K562 (cell line): ENCODE results near the gene CNIH4. TPM values are rescaled to one million over a fixed set of nuclear protein-coding genes. Genes with fewer than 3 reads are reported as not detected.
A peak's percentile ranks its signal among the peaks of the same experiment; 100 is the strongest.

Experiments used
- CBX2 ChIP-seq: fragments of 200-600 bp; sonication (generic); IDR thresholded peaks from one replicate; pipeline ENCODE4 v1.6.1; 2012; ENCODE audit warnings: mild to moderate bottlenecking, low read length, inconsistent platforms; ENCODE audit not compliant: insufficient read depth, poor library complexity, severe bottlenecking
- CXXC5 ChIP-seq: fragments of 250-450 bp; sonication (Bioruptor Pico); IDR thresholded peaks from 2 replicates; pipeline ENCODE4 v1.8.0; 2022; ENCODE audit warnings: inconsistent platforms, mild to moderate bottlenecking, moderate library complexity
- HCFC1 ChIP-seq: IDR thresholded peaks from 2 replicates; pipeline ENCODE4 v1.6.1; 2012; ENCODE audit warnings: low read depth, low read length, improper control_type of control experiment
- HLTF ChIP-seq: fragments of 450-650 bp; IDR thresholded peaks from 2 replicates; pipeline ENCODE4 v1.6.1; 2016
- KDM2B ChIP-seq: fragments of 250-450 bp; sonication (Bioruptor Pico); IDR thresholded peaks from 2 replicates; pipeline ENCODE4 v1.8.0; 2021; ENCODE audit warnings: mild to moderate bottlenecking, moderate library complexity
- MECOM ChIP-seq: fragments of 250-450 bp; sonication (Bioruptor Pico); IDR thresholded peaks from 2 replicates; pipeline ENCODE4 v1.8.0; 2022; ENCODE audit warnings: inconsistent platforms
- MEIS2 ChIP-seq: fragments of 450-650 bp; IDR thresholded peaks from 2 replicates; pipeline ENCODE4 v1.6.1; 2014; ENCODE audit warnings: mild to moderate bottlenecking; ENCODE audit not compliant: partially characterized antibody
- MTA3 ChIP-seq: fragments of 450-650 bp; formaldehyde crosslinking; IDR thresholded peaks from 2 replicates; pipeline ENCODE4 v1.6.1; 2017; ENCODE audit warnings: mild to moderate bottlenecking, borderline replicate concordance
- NFYB ChIP-seq: IDR thresholded peaks from 2 replicates; pipeline ENCODE4 v1.6.1; 2011; ENCODE audit warnings: mild to moderate bottlenecking, moderate library complexity; ENCODE audit not compliant: insufficient read length; ENCODE audit errors: extremely low read depth
- PTRF ChIP-seq: fragments of 450-650 bp; IDR thresholded peaks from 2 replicates; pipeline ENCODE4 v1.6.1; 2016; ENCODE audit warnings: mild to moderate bottlenecking, missing genetic modification characterization, missing compliant biosample characterization
- RBBP5 ChIP-seq: fragments of 200-600 bp; sonication (generic); IDR thresholded peaks from 2 replicates; pipeline ENCODE4 v1.6.1; 2012; ENCODE audit warnings: borderline replicate concordance, mild to moderate bottlenecking, low read length, control low read depth, inconsistent platforms; ENCODE audit not compliant: insufficient read depth, poor library complexity, severe bottlenecking
- RBM17 ChIP-seq: fragments of 200-400 bp; formaldehyde crosslinking; IDR thresholded peaks from 2 replicates; pipeline ENCODE4 v1.6.1; 2017; ENCODE audit warnings: low read depth, mild to moderate bottlenecking, low read length, borderline replicate concordance
- TAF15 ChIP-seq: fragments of 200-400 bp; formaldehyde crosslinking; IDR thresholded peaks from 2 replicates; pipeline ENCODE4 v1.6.1; 2017; ENCODE audit warnings: mild to moderate bottlenecking, low read depth, low read length, moderate library complexity
- TAF7 ChIP-seq: fragments of 450-650 bp; IDR thresholded peaks from 2 replicates; pipeline ENCODE4 v1.6.1; 2016; ENCODE audit warnings: missing genetic modification characterization, missing compliant biosample characterization
- ZC3H8 ChIP-seq: fragments of 450-650 bp; IDR thresholded peaks from 2 replicates; pipeline ENCODE4 v1.6.1; 2017
- ZNF644 ChIP-seq: fragments of 200-800 bp; sonication (Bioruptor generic); IDR thresholded peaks from 2 replicates; pipeline ENCODE4 v1.6.1; 2016; ENCODE audit warnings: low read depth, missing genetic modification characterization, missing compliant biosample characterization
- ZNF764 ChIP-seq: fragments of 250-450 bp; sonication (Bioruptor Pico); IDR thresholded peaks from 2 replicates; pipeline ENCODE4 v1.4.0; 2020; ENCODE audit warnings: low read depth, mild to moderate bottlenecking, moderate library complexity
- ZSCAN29 ChIP-seq: fragments of 450-650 bp; IDR thresholded peaks from 2 replicates; pipeline ENCODE4 v1.6.1; 2017
- polyA plus RNA-seq, 8 experiments: library from polyadenylated mRNA; depleted of rRNA in 4 of 8; stranded (reverse) in 5 of 8; unstranded in 3 of 8; fragments of >200 nt; fragmentation: Nextera tagmentation in 2 of 8; fragmentation: Illumina TruSeq in 1 of 8; extraction: Ambion mirVana in 2 of 8; extraction: Trizol in 1 of 8; gene quantifications; 2 replicates each; pipeline versions ENCODE4 v1.2.1 to v1.2.3, GENCODE V29; 2011 to 2014; ENCODE audit warnings: inconsistent platforms in 1 of 8, missing spikeins in 1 of 8
- total RNA-seq, 7 experiments: library from RNA; depleted of rRNA in 6 of 7; stranded (reverse); fragments of >200 nt in 6 of 7; fragmentation: Illumina TruSeq in 2 of 7; extraction: Trizol in 2 of 7; gene quantifications; 2 replicates each; pipeline versions ENCODE4 v1.2.1 to v1.2.3, GENCODE V29; 2011 to 2021; ENCODE audit warnings: low replicate concordance in 1 of 7
- TF ChIP-seq, protein P1 (sequence below): fragments of 250-450 bp; sonication (Bioruptor Pico); IDR thresholded peaks from 2 replicates; pipeline ENCODE4 v1.5.0; 2020; ENCODE audit warnings: mild to moderate bottlenecking
- TF ChIP-seq, protein P2 (sequence below): fragments of 450-650 bp; formaldehyde crosslinking; conservative IDR thresholded peaks from 2 replicates; pipeline ENCODE4 v1.4.0; 2022; ENCODE audit warnings: mild to moderate bottlenecking, missing genetic modification characterization
- TF ChIP-seq, protein P3 (sequence below): fragments of 250-450 bp; sonication (Bioruptor Pico); IDR thresholded peaks from 2 replicates; pipeline ENCODE4 v1.8.0; 2022; ENCODE audit warnings: moderate library complexity, mild to moderate bottlenecking, inconsistent platforms
- TF ChIP-seq, protein P4 (sequence below): fragments of 150-350 bp; conservative IDR thresholded peaks from 2 replicates; pipeline ENCODE4 v1.6.1; 2014; ENCODE audit warnings: low read length

The CNIH4 gene
- total and polyA plus RNA-seq, 9 of the 15 experiments (the other 6 are each of a cell fraction or from before 2014, with no cell fraction given) = 41.3 to 266 (median 61.1) TPM

DNA sequence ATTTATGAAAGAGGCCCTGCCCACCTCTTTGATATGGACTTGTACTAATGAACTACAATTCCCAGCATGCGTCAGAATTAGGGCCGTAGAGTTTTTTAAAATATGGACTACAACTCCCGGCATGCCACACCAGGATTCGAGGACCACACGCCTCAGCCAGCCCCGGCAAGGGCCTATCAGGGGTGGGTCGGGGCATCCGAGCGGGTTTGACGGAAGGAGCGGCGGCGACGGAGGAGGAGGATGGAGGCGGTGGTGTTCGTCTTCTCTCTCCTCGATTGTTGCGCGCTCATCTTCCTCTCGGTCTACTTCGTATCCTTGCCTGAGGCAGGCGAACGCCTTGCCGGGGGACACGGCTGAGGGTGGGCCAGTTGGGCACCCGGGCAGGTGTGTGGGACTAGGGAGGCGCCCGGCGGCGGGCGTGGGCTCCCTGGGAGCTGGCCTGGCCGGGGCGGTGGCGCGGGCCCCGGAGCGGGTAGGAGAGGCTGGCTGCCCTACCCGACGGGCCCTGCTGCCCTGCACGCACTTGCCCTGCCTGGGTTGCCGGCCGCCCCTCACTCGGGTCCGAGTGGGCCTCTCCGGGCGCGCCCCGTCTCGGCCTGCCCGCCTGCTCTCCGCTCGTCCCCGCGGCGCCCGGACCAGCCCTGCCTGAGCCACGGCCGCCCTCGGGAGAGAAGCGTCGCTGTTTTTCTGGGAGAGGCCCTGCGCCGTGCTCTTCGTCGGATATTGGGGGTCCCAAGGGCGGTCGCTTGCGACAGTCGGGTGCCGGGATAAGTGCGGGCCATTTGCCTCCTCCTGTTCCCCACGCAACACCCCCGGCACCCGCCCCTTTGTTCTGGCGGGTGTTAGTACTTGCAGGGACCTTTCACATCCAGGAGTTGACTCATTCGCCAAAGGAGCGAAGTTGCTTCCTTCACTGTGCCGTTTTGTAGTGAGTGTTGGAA lies at the start of gene CNIH4 (continued):
- no peak for TF ChIP-seq ZC3H8
- TF ChIP-seq, protein P1, sequence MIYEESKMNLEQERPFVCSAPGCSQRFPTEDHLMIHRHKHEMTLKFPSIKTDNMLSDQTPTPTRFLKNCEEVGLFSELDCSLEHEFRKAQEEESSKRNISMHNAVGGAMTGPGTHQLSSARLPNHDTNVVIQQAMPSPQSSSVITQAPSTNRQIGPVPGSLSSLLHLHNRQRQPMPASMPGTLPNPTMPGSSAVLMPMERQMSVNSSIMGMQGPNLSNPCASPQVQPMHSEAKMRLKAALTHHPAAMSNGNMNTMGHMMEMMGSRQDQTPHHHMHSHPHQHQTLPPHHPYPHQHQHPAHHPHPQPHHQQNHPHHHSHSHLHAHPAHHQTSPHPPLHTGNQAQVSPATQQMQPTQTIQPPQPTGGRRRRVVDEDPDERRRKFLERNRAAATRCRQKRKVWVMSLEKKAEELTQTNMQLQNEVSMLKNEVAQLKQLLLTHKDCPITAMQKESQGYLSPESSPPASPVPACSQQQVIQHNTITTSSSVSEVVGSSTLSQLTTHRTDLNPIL (CRISPR knock-in tag) = no peak
- TF ChIP-seq, protein P2, sequence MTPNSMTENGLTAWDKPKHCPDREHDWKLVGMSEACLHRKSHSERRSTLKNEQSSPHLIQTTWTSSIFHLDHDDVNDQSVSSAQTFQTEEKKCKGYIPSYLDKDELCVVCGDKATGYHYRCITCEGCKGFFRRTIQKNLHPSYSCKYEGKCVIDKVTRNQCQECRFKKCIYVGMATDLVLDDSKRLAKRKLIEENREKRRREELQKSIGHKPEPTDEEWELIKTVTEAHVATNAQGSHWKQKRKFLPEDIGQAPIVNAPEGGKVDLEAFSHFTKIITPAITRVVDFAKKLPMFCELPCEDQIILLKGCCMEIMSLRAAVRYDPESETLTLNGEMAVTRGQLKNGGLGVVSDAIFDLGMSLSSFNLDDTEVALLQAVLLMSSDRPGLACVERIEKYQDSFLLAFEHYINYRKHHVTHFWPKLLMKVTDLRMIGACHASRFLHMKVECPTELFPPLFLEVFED = peak; percentile 32; the same call in 1 of the 2 replicates
- TF ChIP-seq ZNF764 (CRISPR knock-in tag) = no peak
- TF ChIP-seq ZSCAN29 = 0 out of 2 replicates have a peak, but pooled peaks have one; percentile 36
- peak; percentile 89 for TF ChIP-seq KDM2B (CRISPR knock-in tag)
- no peak for TF ChIP-seq TAF15
- TF ChIP-seq MTA3 = no peak; the same call in 1 of the 2 replicates
- TF ChIP-seq, protein P3, sequence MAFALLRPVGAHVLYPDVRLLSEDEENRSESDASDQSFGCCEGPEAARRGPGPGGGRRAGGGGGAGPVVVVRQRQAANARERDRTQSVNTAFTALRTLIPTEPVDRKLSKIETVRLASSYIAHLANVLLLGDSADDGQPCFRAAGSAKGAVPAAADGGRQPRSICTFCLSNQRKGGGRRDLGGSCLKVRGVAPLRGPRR (CRISPR knock-in tag) = no peak
- no peak for TF ChIP-seq MECOM (CRISPR knock-in tag)
- no peak for TF ChIP-seq PTRF
- TF ChIP-seq HCFC1 = peak; percentile 99
- TF ChIP-seq TAF7 (tag) = no peak
- no peak for TF ChIP-seq RBM17
- TF ChIP-seq NFYB = peak; percentile 27
- peak; percentile 97 for TF ChIP-seq RBBP5
- TF ChIP-seq MEIS2 = peak; percentile 14
- no peak for TF ChIP-seq CBX2
- no peak for TF ChIP-seq HLTF
- TF ChIP-seq, protein P4, sequence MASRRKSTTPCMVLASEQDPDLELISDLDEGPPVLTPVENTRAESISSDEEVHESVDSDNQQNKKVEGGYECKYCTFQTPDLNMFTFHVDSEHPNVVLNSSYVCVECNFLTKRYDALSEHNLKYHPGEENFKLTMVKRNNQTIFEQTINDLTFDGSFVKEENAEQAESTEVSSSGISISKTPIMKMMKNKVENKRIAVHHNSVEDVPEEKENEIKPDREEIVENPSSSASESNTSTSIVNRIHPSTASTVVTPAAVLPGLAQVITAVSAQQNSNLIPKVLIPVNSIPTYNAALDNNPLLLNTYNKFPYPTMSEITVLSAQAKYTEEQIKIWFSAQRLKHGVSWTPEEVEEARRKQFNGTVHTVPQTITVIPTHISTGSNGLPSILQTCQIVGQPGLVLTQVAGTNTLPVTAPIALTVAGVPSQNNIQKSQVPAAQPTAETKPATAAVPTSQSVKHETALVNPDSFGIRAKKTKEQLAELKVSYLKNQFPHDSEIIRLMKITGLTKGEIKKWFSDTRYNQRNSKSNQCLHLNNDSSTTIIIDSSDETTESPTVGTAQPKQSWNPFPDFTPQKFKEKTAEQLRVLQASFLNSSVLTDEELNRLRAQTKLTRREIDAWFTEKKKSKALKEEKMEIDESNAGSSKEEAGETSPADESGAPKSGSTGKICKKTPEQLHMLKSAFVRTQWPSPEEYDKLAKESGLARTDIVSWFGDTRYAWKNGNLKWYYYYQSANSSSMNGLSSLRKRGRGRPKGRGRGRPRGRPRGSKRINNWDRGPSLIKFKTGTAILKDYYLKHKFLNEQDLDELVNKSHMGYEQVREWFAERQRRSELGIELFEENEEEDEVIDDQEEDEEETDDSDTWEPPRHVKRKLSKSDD = no peak; the same call in 1 of the 2 replicates
- TF ChIP-seq ZNF644 (tag) = peak; percentile 70
- peak; percentile 83 for TF ChIP-seq CXXC5 (CRISPR knock-in tag)
